Muscle layer of duodenum (tissue), 2 donors: Measurements from ENCODE around the gene JMY.

Experiments
- H3K27ac ChIP-seq: one replicate; pipeline ENCODE4 v1.7.0; 2013; ENCODE audit warnings: mild to moderate bottlenecking, low read length
- H3K27me3 ChIP-seq: one replicate; pipeline ENCODE4 v1.7.0; 2013; ENCODE audit warnings: low read depth, mild to moderate bottlenecking, control low read depth, low read length
- H3K36me3 ChIP-seq, 2 donors: one replicate each; pipeline ENCODE4 v1.7.0; 2013; ENCODE audit warnings: low read length in 2 of 2, control low read depth in 1 of 2, mild to moderate bottlenecking in 1 of 2; ENCODE audit not compliant: insufficient read depth in 2 of 2, control insufficient read depth in 1 of 2
- H3K4me1 ChIP-seq, 2 donors: one replicate each; pipeline ENCODE4 v1.7.0; 2013; ENCODE audit warnings: low read length in 2 of 2, mild to moderate bottlenecking in 2 of 2, control low read depth in 1 of 2, moderate library complexity in 1 of 2; ENCODE audit not compliant: insufficient read depth in 2 of 2, control insufficient read depth in 1 of 2
- H3K4me3 ChIP-seq, 2 donors: one replicate each; pipeline ENCODE4 v1.7.0; 2013; ENCODE audit warnings: low read length in 2 of 2, low read depth in 1 of 2, mild to moderate bottlenecking in 1 of 2
- H3K9me3 ChIP-seq, 2 donors: one replicate each; pipeline ENCODE4 v1.7.0; 2013; ENCODE audit warnings: low read length in 2 of 2, control low read depth in 1 of 2, mild to moderate bottlenecking in 1 of 2; ENCODE audit not compliant: control insufficient read depth in 1 of 2
- donor health status: healthy.

Gene JMY

GRCh38 chr5:79209505-79209904 lies 26.4 kb upstream of the JMY start:
- Histone ChIP-seq H3K4me3 (no peak overlapping the region), H3K36me3 (no peaks in the 10 kb centered on the region), H3K27ac (no peak overlapping the region), H3K27me3 (no peaks in the 10 kb centered on the region), H3K4me1 (no peaks in the 10 kb centered on the region), H3K9me3 (no peaks in the 10 kb centered on the region)

DNA sequence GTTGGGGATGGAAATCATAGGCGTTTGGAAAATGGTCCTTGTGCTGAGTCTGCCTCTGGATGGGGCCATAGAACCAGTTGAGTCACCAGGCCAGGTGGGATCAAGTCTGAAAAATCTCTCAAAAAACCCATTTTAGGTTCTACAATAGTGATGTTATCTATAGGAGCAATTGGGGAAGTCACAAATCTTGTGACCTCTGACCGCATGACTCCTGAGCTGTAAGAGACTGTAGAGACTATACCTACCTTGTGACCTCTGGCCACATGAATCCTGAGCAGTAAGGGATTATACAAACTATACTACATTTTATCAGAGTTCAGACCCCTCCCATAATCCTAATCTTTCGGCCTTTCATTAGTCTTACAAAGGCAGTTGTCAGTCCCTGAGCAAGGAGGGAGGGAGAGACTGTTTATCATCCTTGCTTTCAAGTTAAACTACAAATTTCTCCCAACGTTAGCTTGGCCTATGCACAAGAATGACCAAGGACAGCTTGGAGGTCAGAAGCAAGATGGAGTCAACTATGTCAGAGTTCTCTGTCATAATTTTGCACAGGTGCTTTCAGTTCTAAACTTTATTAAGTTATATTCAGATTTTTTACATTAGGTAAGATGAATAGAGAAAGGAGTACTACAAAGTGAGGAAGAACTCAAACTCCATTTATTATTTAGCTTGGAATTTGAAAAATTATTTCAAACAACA lies 11.5 kb upstream of the JMY start:
- H3K27ac ChIP-seq = no peak overlapping the region
- no peak overlapping the region for H3K4me3 ChIP-seq
- no peaks in the 10 kb centered on the region for H3K27me3 ChIP-seq
- H3K4me1 ChIP-seq = no peaks in the 10 kb centered on the region
- H3K9me3 ChIP-seq = no peaks in the 10 kb centered on the region
- H3K36me3 ChIP-seq = no peaks in the 10 kb centered on the region

DNA sequence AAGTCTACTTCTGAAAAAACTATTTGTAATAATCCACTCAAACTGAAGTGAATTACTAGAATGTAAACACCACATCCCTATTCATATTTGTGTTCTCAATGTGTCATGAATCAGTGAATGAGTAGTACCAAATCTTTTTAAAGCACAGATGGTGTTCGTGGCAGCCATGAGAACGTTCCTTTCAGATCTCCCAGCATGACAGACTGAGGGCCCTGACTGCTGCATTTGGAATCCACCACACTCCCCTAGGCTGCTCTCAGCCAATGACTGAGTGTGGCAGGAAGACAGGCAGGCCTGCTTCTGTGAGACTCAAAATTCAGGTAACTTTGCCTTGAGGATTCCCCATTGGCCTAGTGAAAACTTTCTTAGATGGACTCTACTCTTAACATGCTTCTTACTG lies 10.9 kb upstream of the JMY start:
- Histone ChIP-seq H3K4me3 (no peak overlapping the region), H3K27me3 (no peaks in the 10 kb centered on the region), H3K36me3 (no peaks in the 10 kb centered on the region), H3K4me1 (no peaks in the 10 kb centered on the region), H3K9me3 (no peaks in the 10 kb centered on the region), H3K27ac (no peak overlapping the region)

GRCh38 chr5:79225441-79225840 lies 10.5 kb upstream of the JMY start:
- Histone ChIP-seq H3K27ac (no peak overlapping the region), H3K4me1 (no peaks in the 10 kb centered on the region), H3K36me3 (no peaks in the 10 kb centered on the region), H3K9me3 (no peaks in the 10 kb centered on the region), H3K4me3 (no peak overlapping the region), H3K27me3 (no peaks in the 10 kb centered on the region)

DNA sequence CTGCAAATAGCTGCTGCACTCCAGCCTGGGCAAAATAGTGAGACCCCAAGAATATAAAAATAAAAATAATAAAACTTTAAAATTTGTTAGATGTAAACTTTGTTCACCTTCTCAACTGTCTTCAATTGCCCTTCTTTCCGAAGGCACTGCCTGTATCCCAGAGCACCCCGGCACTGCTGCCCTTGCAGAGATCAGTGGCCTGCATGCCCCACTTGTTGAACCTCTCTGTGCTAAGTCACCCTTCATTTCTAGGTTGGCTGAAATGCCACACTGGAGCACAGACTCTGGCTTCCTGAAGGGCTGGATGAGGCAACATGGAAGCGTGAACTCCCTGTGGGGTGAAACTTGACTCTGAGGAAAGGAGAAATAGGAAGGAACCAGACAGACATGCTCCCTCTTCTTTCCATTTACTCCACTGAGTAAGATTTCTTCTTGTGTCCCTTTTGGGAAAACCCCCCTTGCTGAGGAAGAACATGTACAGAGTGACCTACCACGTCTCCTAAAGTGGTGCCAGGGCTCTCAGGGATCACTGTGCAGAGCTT lies 8.4 kb upstream of the JMY start:
- H3K27me3 ChIP-seq = no peaks in the 10 kb centered on the region
- no peaks in the 10 kb centered on the region for H3K36me3 ChIP-seq
- no peaks in the 10 kb centered on the region for H3K9me3 ChIP-seq
- H3K4me1 ChIP-seq = no peaks in the 10 kb centered on the region
- H3K4me3 ChIP-seq = no peak overlapping the region
- H3K27ac ChIP-seq = no peak overlapping the region

GRCh38 chr5:79229357-79230174 lies 6.4 kb upstream of the JMY start:
- no peaks in the 10 kb centered on the region for H3K36me3 ChIP-seq
- H3K27me3 ChIP-seq = no peaks in the 10 kb centered on the region
- no peak overlapping the region for H3K27ac ChIP-seq
- no peaks in the 10 kb centered on the region for H3K4me1 ChIP-seq
- H3K4me3 ChIP-seq = no peak overlapping the region
- no peaks in the 10 kb centered on the region for H3K9me3 ChIP-seq

- no peaks in the 10 kb centered on the region for H3K27me3 ChIP-seq
Observed at GRCh38 chr5:79235261-79235633, 684 bp upstream of the JMY start.

GRCh38 chr5:79236362-79236969 lies 535 bp downstream of the JMY start:
- Histone ChIP-seq H3K4me1 (peaks cover 0 to 13% of the 10 kb centered on the region in 2 donors), H3K4me3 (peak overlapping the region; percentile 87 to 93), H3K9me3 (no peaks in the 10 kb centered on the region), H3K27ac (peak overlapping the region; percentile 31), H3K36me3 (no peaks in the 10 kb centered on the region), H3K27me3 (no peaks in the 10 kb centered on the region)

More at GRCh38 chr5:79235261-79235633, 684 bp upstream of the JMY start:
- H3K4me1 ChIP-seq = peaks cover 0 to 3% of the 10 kb centered on the region in 2 donors
- H3K36me3 ChIP-seq = no peaks in the 10 kb centered on the region
- H3K9me3 ChIP-seq = no peaks in the 10 kb centered on the region
- peak overlapping the region; percentile 84 for H3K27ac ChIP-seq
- peak overlapping the region; percentile 93 to 94 for H3K4me3 ChIP-seq

DNA sequence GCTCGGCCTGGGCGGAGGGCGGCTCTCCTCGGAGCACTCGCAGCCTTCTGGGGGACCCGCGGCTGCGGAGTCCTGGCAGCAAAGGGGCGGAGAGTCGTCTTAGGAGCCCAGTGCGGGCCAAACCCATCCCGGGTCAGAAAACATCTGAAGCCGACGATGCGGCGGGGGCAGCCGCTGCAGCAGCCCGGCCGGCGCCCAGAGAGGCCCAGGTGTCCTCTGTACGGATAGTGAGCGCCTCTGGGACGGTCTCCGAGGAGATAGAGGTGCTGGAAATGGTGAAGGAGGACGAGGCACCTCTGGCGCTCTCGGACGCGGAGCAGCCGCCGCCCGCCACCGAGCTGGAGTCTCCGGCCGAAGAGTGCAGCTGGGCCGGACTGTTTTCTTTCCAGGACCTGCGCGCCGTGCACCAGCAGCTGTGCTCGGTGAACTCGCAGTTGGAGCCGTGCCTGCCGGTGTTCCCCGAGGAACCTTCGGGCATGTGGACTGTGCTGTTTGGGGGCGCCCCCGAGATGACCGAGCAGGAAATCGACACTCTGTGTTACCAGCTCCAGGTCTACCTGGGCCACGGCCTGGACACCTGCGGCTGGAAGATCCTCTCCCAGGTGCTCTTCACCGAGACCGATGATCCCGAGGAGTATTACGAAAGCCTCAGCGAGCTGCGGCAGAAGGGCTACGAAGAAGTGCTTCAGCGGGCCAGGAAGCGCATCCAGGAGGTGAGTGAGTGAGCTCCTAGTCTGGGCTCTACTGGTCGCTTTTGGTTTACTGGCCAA lies 1.2 kb downstream of the JMY start:
- no peaks in the 10 kb centered on the region for H3K9me3 ChIP-seq
- no peaks in the 10 kb centered on the region for H3K27me3 ChIP-seq
- peak overlapping the region; percentile 61 for H3K27ac ChIP-seq
- no peaks in the 10 kb centered on the region for H3K36me3 ChIP-seq
- peaks cover 0 to 17% of the 10 kb centered on the region in 2 donors for H3K4me1 ChIP-seq
- peak overlapping the region; percentile 87 to 93 for H3K4me3 ChIP-seq

DNA sequence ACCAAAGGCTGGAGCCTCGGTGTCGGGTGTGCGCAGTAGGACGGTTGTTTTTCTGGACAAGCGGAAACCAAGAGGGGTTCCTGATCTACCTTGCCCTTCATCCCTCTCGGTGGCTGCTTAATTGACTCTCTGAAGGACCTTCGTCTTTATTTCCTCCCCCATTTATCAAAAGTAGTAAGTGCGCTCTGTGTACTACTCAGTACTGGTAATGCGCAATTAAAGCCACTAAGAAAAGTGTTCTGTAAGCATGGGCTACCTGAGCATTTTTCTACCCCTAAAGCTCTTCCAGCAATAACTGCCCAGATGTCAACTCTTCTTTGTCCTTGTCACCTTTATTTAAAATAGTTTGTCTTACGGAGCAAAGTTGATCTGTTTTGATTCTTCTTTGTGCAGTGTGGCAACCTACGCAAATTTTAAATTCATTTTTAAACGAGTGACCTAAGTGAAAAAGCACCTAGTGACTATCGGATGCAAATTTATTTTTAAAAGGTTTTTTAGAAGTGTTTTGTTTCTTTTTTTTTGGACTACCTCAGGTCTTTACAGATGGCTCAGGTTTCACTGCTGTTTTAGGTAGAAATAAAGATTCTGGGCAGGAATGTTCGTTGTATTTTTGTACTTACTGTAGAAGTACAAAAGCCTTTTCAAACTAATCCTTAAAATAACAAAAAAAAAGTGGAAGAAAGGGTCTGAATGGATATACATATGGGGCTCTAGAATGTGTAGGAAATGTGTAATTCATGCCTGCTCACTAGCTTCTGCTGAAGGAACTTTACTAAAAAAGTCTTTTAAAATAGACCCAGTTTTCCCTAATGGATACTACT lies 2.0 kb downstream of the JMY start:
- no peaks in the 10 kb centered on the region for H3K27me3 ChIP-seq
- peak overlapping the region; percentile 87 to 93 for H3K4me3 ChIP-seq
- H3K9me3 ChIP-seq = no peaks in the 10 kb centered on the region
- peak overlapping the region; percentile 61 for H3K27ac ChIP-seq
- H3K4me1 ChIP-seq = peaks cover 0 to 17% of the 10 kb centered on the region in 2 donors
- H3K36me3 ChIP-seq = no peaks in the 10 kb centered on the region
